Caco-2 (cell line): ENCODE results near the gene RND3. TPM values are rescaled to one million over a fixed set of nuclear protein-coding genes. Genes with fewer than 3 reads are reported as not detected.

Source experiments
- BruUV-seq: library from RNA; stranded (reverse); fragments of 400-500 nt; replicated peaks from 2 replicates; lab custom pipeline; 2021; lab: Mats Ljungman, UMichigan
- CTCF ChIA-PET: fragments of 300-600 bp; sonication (Branson Sonifier 250); formaldehyde crosslinking; loops from one replicate; lab custom pipeline; 2022; ENCODE audit warnings: antibody characterized with exemption; lab: Charles Lee
- POLR2A ChIA-PET: fragments of 300-600 bp; sonication (Branson Sonifier 250); formaldehyde crosslinking; loops from one replicate; lab custom pipeline; 2022; ENCODE audit warnings: antibody characterized with exemption; lab: Charles Lee
- DNase-seq, 2 experiments: peaks; one replicate each; pipeline versions ENCODE4 v3.0.0 to v3.0.0-alpha.2; 2020 to 2022
- H3K27me3 ChIP-seq: replicated peaks from 2 replicates; pipeline ENCODE4 v1.6.0; 2011; ENCODE audit warnings: low read length; ENCODE audit not compliant: control insufficient read depth, insufficient read depth
- H3K36me3 ChIP-seq: 2 replicates; pipeline ENCODE4 v1.5.1; 2011; ENCODE audit warnings: low read length; ENCODE audit not compliant: control insufficient read depth, insufficient read depth
- H3K4me1 ChIP-seq: fragments of 250-450 bp; sonication (Bioruptor Pico); 2 replicates; pipeline ENCODE4 v1.5.1; 2020; ENCODE audit warnings: mild to moderate bottlenecking
- H3K4me3 ChIP-seq: 2 replicates; pipeline ENCODE4 v1.5.1; 2011; ENCODE audit warnings: low read depth, mild to moderate bottlenecking, control low read depth, low read length
- H3K9me3 ChIP-seq: fragments of 250-450 bp; sonication (Bioruptor Pico); 2 replicates; pipeline ENCODE4 v1.5.1; 2020; ENCODE audit warnings: mild to moderate bottlenecking, moderate library complexity
- H3K27ac Mint-ChIP-seq: one replicate; pipeline ENCODE4 v1.8.0; 2022; ENCODE audit warnings: mixed read lengths; ENCODE audit not compliant: unreplicated experiment
- H3K27me3 Mint-ChIP-seq: one replicate; pipeline ENCODE4 v1.8.0; 2022; ENCODE audit warnings: mixed read lengths; ENCODE audit not compliant: insufficient read depth, unreplicated experiment
- H3K36me3 Mint-ChIP-seq: one replicate; pipeline ENCODE4 v1.8.0; 2022; ENCODE audit warnings: mild to moderate bottlenecking, mixed read lengths; ENCODE audit not compliant: insufficient read depth, unreplicated experiment
- H3K4me1 Mint-ChIP-seq: one replicate; pipeline ENCODE4 v1.8.0; 2022; ENCODE audit warnings: low read depth, mixed read lengths; ENCODE audit not compliant: unreplicated experiment
- H3K4me3 Mint-ChIP-seq: one replicate; pipeline ENCODE4 v1.8.0; 2022; ENCODE audit warnings: mild to moderate bottlenecking, moderate library complexity, mixed read lengths; ENCODE audit not compliant: unreplicated experiment
- H3K9me3 Mint-ChIP-seq: one replicate; pipeline ENCODE4 v1.8.0; 2022; ENCODE audit warnings: mixed read lengths; ENCODE audit not compliant: unreplicated experiment
- CTCF ChIP-seq, 2 experiments: fragments of 200-600 bp in 1 of 2; IDR thresholded peaks; 1 replicate in 1 of 2; 2 replicates in 1 of 2; pipeline versions ENCODE4 v1.5.1 to v1.8.0; 2011 to 2022; ENCODE audit warnings: antibody characterized with exemption in 1 of 2, control low read depth in 1 of 2, inconsistent platforms in 1 of 2, low read depth in 1 of 2, low read length in 1 of 2, mild to moderate bottlenecking in 1 of 2, moderate library complexity in 1 of 2; ENCODE audit not compliant: insufficient read depth in 1 of 2, severe bottlenecking in 1 of 2, unreplicated experiment in 1 of 2
- intact Hi-C: fragments of 100-400 bp; cut with micrococcal nuclease; formaldehyde crosslinking; loops from one replicate; pipeline ENCODE4 v1.10.0; 2022; ENCODE audit not compliant: unreplicated experiment
- total RNA-seq: library from RNA; stranded (reverse); gene quantifications from 2 replicates; pipeline ENCODE4 v1.2.3, GENCODE V29; 2022

RND3 gene
- total RNA-seq, 1 experiment from 2014 or later = 75.0 TPM

GRCh38 chr2:150466741-150467620, 20.5 kb downstream of the RND3 start:
- no peak for TF ChIP-seq CTCF (IDR thresholded peaks at IDR 0.05; ENCODE audit: insufficient read depth in 1 of 2, low read depth in 1 of 2, low read length in 1 of 2, severe bottlenecking in 1 of 2, unreplicated experiment in 1 of 2)
- Mint-ChIP-seq H3K36me3 (peaks cover 63% of the 10 kb centered on the region), H3K27ac (peak overlapping the region; percentile 14), H3K9me3 (no peaks in the 10 kb centered on the region), H3K27me3 (no peaks in the 10 kb centered on the region), H3K4me3 (no peak overlapping the region), H3K4me1 (peaks cover 54% of the 10 kb centered on the region)
- intact Hi-C loops = no loop called here
- CTCF ChIA-PET = no interaction called here
- H3K4me1 ChIP-seq = peaks cover 45% of the 10 kb centered on the region
- no peaks in the 10 kb centered on the region for H3K9me3 ChIP-seq
- POLR2A ChIA-PET = interaction anchor here (0.7 kb wide), 1 partner anchor 888 kb away, joined by 3 read pairs; no protein-coding TSS in a partner anchor
- H3K27me3 ChIP-seq = no peaks in the 10 kb centered on the region
- peaks cover 5% of the 10 kb centered on the region for H3K36me3 ChIP-seq
- no TSS peak for BruUV-seq
- DNase-seq = no peak
- H3K4me3 ChIP-seq = no peak overlapping the region

- Mint-ChIP-seq H3K27ac (peak overlapping the region; percentile 19), H3K4me3 (no peak overlapping the region), H3K4me1 (peaks cover 46% of the 10 kb centered on the region), H3K9me3 (no peaks in the 10 kb centered on the region), H3K27me3 (no peaks in the 10 kb centered on the region), H3K36me3 (peaks cover 52% of the 10 kb centered on the region)
- ChIA-PET POLR2A (interaction anchor here (0.6 kb wide), 1 partner anchor 340 kb away, joined by 3 read pairs; no protein-coding TSS in a partner anchor), CTCF (no interaction called here)
- Histone ChIP-seq H3K4me3 (no peak overlapping the region), H3K4me1 (peaks cover 35% of the 10 kb centered on the region), H3K27me3 (no peaks in the 10 kb centered on the region), H3K9me3 (no peaks in the 10 kb centered on the region), H3K36me3 (peaks cover 5% of the 10 kb centered on the region)
- TF ChIP-seq CTCF (IDR thresholded peaks at IDR 0.05; ENCODE audit: insufficient read depth in 1 of 2, low read depth in 1 of 2, low read length in 1 of 2, severe bottlenecking in 1 of 2, unreplicated experiment in 1 of 2) = no peak
- no TSS peak for BruUV-seq
- intact Hi-C loops = no loop called here
- DNase-seq = no peak
Measured at GRCh38 chr2:150465703-150466569, 21.5 kb downstream of the RND3 start.

GRCh38 chr2:150464986-150465385, 22.5 kb downstream of the RND3 start:
- Mint-ChIP-seq H3K27me3 (no peaks in the 10 kb centered on the region), H3K4me3 (no peak overlapping the region), H3K9me3 (no peaks in the 10 kb centered on the region), H3K4me1 (peaks cover 36% of the 10 kb centered on the region), H3K27ac (no peak overlapping the region), H3K36me3 (peaks cover 43% of the 10 kb centered on the region)
- POLR2A ChIA-PET = no interaction called here
- H3K4me1 ChIP-seq = peaks cover 27% of the 10 kb centered on the region
- CTCF ChIA-PET = no interaction called here
- H3K4me3 ChIP-seq = no peak overlapping the region
- intact Hi-C loops = no loop called here
- no peak for TF ChIP-seq CTCF (IDR thresholded peaks at IDR 0.05; ENCODE audit: insufficient read depth in 1 of 2, low read depth in 1 of 2, low read length in 1 of 2, severe bottlenecking in 1 of 2, unreplicated experiment in 1 of 2)
- no peaks in the 10 kb centered on the region for H3K27me3 ChIP-seq
- BruUV-seq = no TSS peak
- DNase-seq = no peak
- H3K9me3 ChIP-seq = no peaks in the 10 kb centered on the region
- H3K36me3 ChIP-seq = peaks cover 4% of the 10 kb centered on the region
